Thoracic aorta (tissue), 2 donors: Measurements from ENCODE around the gene RMI1. TPM values are rescaled to one million over a fixed set of nuclear protein-coding genes. Genes with fewer than 3 reads are reported as not detected.

Experiments used
- ATAC-seq: fragments of 150-250 bp; one replicate; pipeline ENCODE4 v1.8.0; 2017; ENCODE audit warnings: low read depth; ENCODE audit not compliant: insufficient number of reproducible peaks, low FRiP score
- DNase-seq: peaks from one replicate; pipeline ENCODE4 v3.0.0-alpha.2; 2020; ENCODE audit warnings: low spot score
- H3K27ac ChIP-seq, 2 donors: fragments of 200-600 bp; sonication (generic); 1 replicate in 1 of 2; 2 replicates in 1 of 2; pipeline ENCODE4 v1.5.1; 2016; ENCODE audit warnings: mild to moderate bottlenecking in 2 of 2, moderate library complexity in 2 of 2
- H3K27me3 ChIP-seq: fragments of 200-600 bp; sonication (generic); replicated peaks from 2 replicates; pipeline ENCODE4 v1.6.0; 2016; ENCODE audit warnings: mild to moderate bottlenecking; ENCODE audit not compliant: insufficient read depth
- H3K36me3 ChIP-seq: fragments of 200-600 bp; sonication (generic); one replicate; pipeline ENCODE4 v1.5.1; 2016
- H3K4me1 ChIP-seq, 2 donors: fragments of 200-600 bp; sonication (generic); 1 replicate in 1 of 2; 2 replicates in 1 of 2; pipeline versions ENCODE4 v1.5.1 to v1.6.0; 2016; ENCODE audit warnings: low read depth in 2 of 2, mild to moderate bottlenecking in 1 of 2; ENCODE audit not compliant: control insufficient read depth in 1 of 2
- H3K4me3 ChIP-seq: fragments of 200-600 bp; sonication (generic); 2 replicates; pipeline ENCODE4 v1.5.1; 2016; ENCODE audit warnings: mild to moderate bottlenecking
- H3K9me3 ChIP-seq: fragments of 200-600 bp; sonication (generic); 2 replicates; pipeline ENCODE4 v1.5.1; 2016
- CTCF ChIP-seq: fragments of 200-600 bp; sonication (generic); IDR thresholded peaks from one replicate; pipeline ENCODE4 v1.5.1; 2019; ENCODE audit warnings: antibody characterized with exemption
- total RNA-seq, 2 donors: library from RNA; depleted of rRNA; stranded (reverse); fragments of >200 nt; gene quantifications; one replicate each; pipeline versions ENCODE4 v1.1.0 to v1.2.3, GENCODE V29; 2016

RMI1 gene
- total RNA-seq, 2 donors from 2014 or later, result 0.95 to 1.6 TPM

- Histone ChIP-seq H3K27ac (no peak overlapping the region), H3K9me3 (no peaks in the 10 kb centered on the region), H3K27me3 (no peaks in the 10 kb centered on the region), H3K4me3 (no peak overlapping the region), H3K36me3 (peaks cover 3% of the 10 kb centered on the region), H3K4me1 (no peaks in the 10 kb centered on the region)
- TF ChIP-seq CTCF, result no peak
- no peak for ATAC-seq
- DNase-seq, result no peak
Measured at GRCh38 chr9:83992901-83993300, 12.3 kb downstream of the RMI1 start.

DNA sequence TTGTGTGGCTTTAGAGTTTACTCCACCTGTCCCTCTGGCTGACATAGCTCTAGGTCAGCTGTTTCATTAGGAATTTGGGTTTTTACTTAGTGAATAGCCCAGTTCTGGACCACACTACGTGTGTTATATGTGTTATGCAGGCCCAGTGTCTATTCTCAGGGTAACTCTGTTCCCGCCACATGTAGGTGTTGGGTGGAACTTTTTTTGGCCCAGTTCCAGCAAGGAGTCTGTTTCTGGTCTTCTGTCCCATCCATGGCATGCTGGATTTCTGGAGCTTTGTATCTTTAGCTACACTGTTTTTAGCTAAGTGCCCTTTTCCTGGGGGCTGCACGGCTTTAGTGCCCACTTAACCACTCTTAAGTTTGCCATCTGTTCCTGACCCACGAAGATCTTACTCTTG, 15.5 kb downstream of the RMI1 start:
- no peak for ATAC-seq

GRCh38 chr9:83999141-83999918, 18.7 kb downstream of the RMI1 start:
- no peaks in the 10 kb centered on the region for H3K36me3 ChIP-seq
- TF ChIP-seq CTCF, result no peak
- DNase-seq (no peak), ATAC-seq (no peak)
- H3K9me3 ChIP-seq, result no peaks in the 10 kb centered on the region
- no peak overlapping the region for H3K27ac ChIP-seq
- H3K27me3 ChIP-seq, result no peaks in the 10 kb centered on the region
- H3K4me1 ChIP-seq, result peaks cover 0 to 8% of the 10 kb centered on the region in 2 donors
- H3K4me3 ChIP-seq, result no peak overlapping the region

More for the DNA sequence above, 15.5 kb downstream of the RMI1 start:
- TF ChIP-seq CTCF, result no peak
- no peaks in the 10 kb centered on the region for H3K4me1 ChIP-seq
- DNase-seq, result no peak
- H3K9me3 ChIP-seq, result no peaks in the 10 kb centered on the region
- no peaks in the 10 kb centered on the region for H3K36me3 ChIP-seq
- H3K4me3 ChIP-seq, result no peak overlapping the region
- H3K27ac ChIP-seq, result no peak overlapping the region
- H3K27me3 ChIP-seq, result no peaks in the 10 kb centered on the region

GRCh38 chr9:84000186-84000585, 19.6 kb downstream of the RMI1 start:
- no peak for TF ChIP-seq CTCF
- ATAC-seq, result no peak
- Histone ChIP-seq H3K36me3 (no peaks in the 10 kb centered on the region), H3K27ac (no peak overlapping the region), H3K27me3 (no peaks in the 10 kb centered on the region), H3K9me3 (no peaks in the 10 kb centered on the region), H3K4me1 (peaks cover 0 to 8% of the 10 kb centered on the region in 2 donors), H3K4me3 (no peak overlapping the region)
- no peak for DNase-seq

- DNase-seq (no peak), ATAC-seq (no peak)
- Histone ChIP-seq H3K27me3 (no peaks in the 10 kb centered on the region), H3K4me3 (no peak overlapping the region), H3K4me1 (peaks cover 0 to 8% of the 10 kb centered on the region in 2 donors), H3K9me3 (no peaks in the 10 kb centered on the region), H3K27ac (no peak overlapping the region), H3K36me3 (no peaks in the 10 kb centered on the region)
- no peak for TF ChIP-seq CTCF
Measured at GRCh38 chr9:84001621-84002020, 21.0 kb downstream of the RMI1 start.
